RWPE2 (cell line): ENCODE results near the gene CCT2.
"Not testable (repeated sequence)": the region's sequence is repeated elsewhere in the genome, so short reads cannot be mapped to it uniquely, and the experiment has no call there.

ENCODE experiments used
- ATAC-seq: fragments of 200-7000 bp; cut with Tn5 transposase; 3 replicates; pipeline ENCODE4 v1.9.1; 2021; ENCODE audit warnings: low read depth
- DNase-seq: peaks from one replicate; pipeline ENCODE4 v3.0.0-alpha.2; 2020; ENCODE audit warnings: low spot score
- H3K27ac ChIP-seq: fragments of 450-650 bp; 2 replicates; pipeline ENCODE4 v1.5.1; 2017; ENCODE audit warnings: mild to moderate bottlenecking; ENCODE audit not compliant: poor library complexity, severe bottlenecking
- H3K27me3 ChIP-seq: fragments of 250-450 bp; sonication (Bioruptor Pico); 2 replicates; pipeline ENCODE4 v1.5.1; 2021; ENCODE audit warnings: mild to moderate bottlenecking, moderate library complexity; ENCODE audit not compliant: insufficient read depth, poor library complexity, severe bottlenecking
- H3K36me3 ChIP-seq: fragments of 250-450 bp; sonication (Bioruptor Pico); 2 replicates; pipeline ENCODE4 v1.5.1; 2020; ENCODE audit warnings: low read depth, mild to moderate bottlenecking, moderate library complexity
- H3K4me1 ChIP-seq: fragments of 250-450 bp; sonication (Bioruptor Pico); 2 replicates; pipeline ENCODE4 v1.5.1; 2021; ENCODE audit warnings: mild to moderate bottlenecking, moderate library complexity; ENCODE audit not compliant: insufficient read depth, poor library complexity, severe bottlenecking
- H3K4me3 ChIP-seq: fragments of 250-450 bp; sonication (Bioruptor Pico); 2 replicates; pipeline ENCODE4 v1.5.1; 2021; ENCODE audit warnings: mild to moderate bottlenecking, moderate library complexity; ENCODE audit not compliant: severe bottlenecking
- H3K9me3 ChIP-seq: fragments of 250-450 bp; sonication (Bioruptor Pico); 2 replicates; pipeline ENCODE4 v1.5.1; 2021; ENCODE audit warnings: mild to moderate bottlenecking, moderate library complexity; ENCODE audit not compliant: severe bottlenecking
- CTCF ChIP-seq: fragments of 450-650 bp; IDR thresholded peaks from one replicate; pipeline ENCODE4 v1.5.1; 2017; ENCODE audit warnings: mild to moderate bottlenecking, moderate library complexity; ENCODE audit not compliant: poor library complexity, severe bottlenecking

CCT2 gene

GRCh38 chr12:69598174-69598753 is 13.0 kb downstream of the CCT2 start:
- no peak for TF ChIP-seq CTCF
- H3K27me3 ChIP-seq = no peaks in the 10 kb centered on the region
- no peaks in the 10 kb centered on the region for H3K4me1 ChIP-seq
- no peaks in the 10 kb centered on the region for H3K9me3 ChIP-seq
- no peak overlapping the region for H3K4me3 ChIP-seq
- no peak for ATAC-seq
- peaks cover 88% of the 10 kb centered on the region for H3K36me3 ChIP-seq
- H3K27ac ChIP-seq = no peak overlapping the region
- no peak for DNase-seq

- H3K27ac ChIP-seq = no peak overlapping the region
- no peak overlapping the region for H3K4me3 ChIP-seq
- no peaks in the 10 kb centered on the region for H3K9me3 ChIP-seq
- H3K4me1 ChIP-seq = no peaks in the 10 kb centered on the region
- DNase-seq = no peak
- peaks cover 65% of the 10 kb centered on the region for H3K36me3 ChIP-seq
- TF ChIP-seq CTCF = no peak
- no peak for ATAC-seq
- no peaks in the 10 kb centered on the region for H3K27me3 ChIP-seq
These were observed 15.5 kb downstream of the CCT2 start for GRCh38 chr12:69600804-69601203.

GRCh38 chr12:69601962-69602685 is 16.9 kb downstream of the CCT2 start:
- ATAC-seq (no peak; the same call in 2 of the 3 replicates), DNase-seq (no peak)
- Histone ChIP-seq H3K27me3 (no peaks in the 10 kb centered on the region), H3K4me3 (no peak overlapping the region), H3K9me3 (no peaks in the 10 kb centered on the region), H3K36me3 (peaks cover 51% of the 10 kb centered on the region), H3K27ac (no peak overlapping the region), H3K4me1 (no peaks in the 10 kb centered on the region)
- TF ChIP-seq CTCF = no peak

GRCh38 chr12:69602954-69603353 is 17.7 kb downstream of the CCT2 start:
- DNase-seq (no peak), ATAC-seq (no peak; the same call in 2 of the 3 replicates)
- no peaks in the 10 kb centered on the region for H3K9me3 ChIP-seq
- H3K4me3 ChIP-seq = no peak overlapping the region
- no peak overlapping the region for H3K27ac ChIP-seq
- peaks cover 43% of the 10 kb centered on the region for H3K36me3 ChIP-seq
- no peak for TF ChIP-seq CTCF
- no peaks in the 10 kb centered on the region for H3K4me1 ChIP-seq
- H3K27me3 ChIP-seq = no peaks in the 10 kb centered on the region

GRCh38 chr12:69603556-69603955 is 18.3 kb downstream of the CCT2 start:
- not testable (repeated sequence) for DNase-seq, ATAC-seq, H3K27ac ChIP-seq, H3K9me3 ChIP-seq, H3K4me3 ChIP-seq, H3K27me3 ChIP-seq, H3K4me1 ChIP-seq
- peaks cover 37% of the 10 kb centered on the region for H3K36me3 ChIP-seq

GRCh38 chr12:69604275-69604674 is 19.0 kb downstream of the CCT2 start:
- not testable (repeated sequence) for H3K27me3 ChIP-seq, H3K4me1 ChIP-seq, DNase-seq, ATAC-seq, H3K4me3 ChIP-seq, H3K27ac ChIP-seq, H3K9me3 ChIP-seq
- H3K36me3 ChIP-seq = peaks cover 30% of the 10 kb centered on the region
